Superior temporal gyrus (tissue), 1 donor: ENCODE measurements around the gene MAP3K19.
"Not testable (repeated sequence)": the region's sequence is repeated elsewhere in the genome, so short reads cannot be mapped to it uniquely, and the experiment has no call there.

Experiments
- DNase-seq: peaks from one replicate; pipeline ENCODE4 v3.0.0-alpha.2; 2016; ENCODE audit errors: extremely low spot score

MAP3K19 gene

GRCh38 chr2:135047300-135047699 is at the start of gene MAP3K19:
Gene MAP3K19, minus strand, starts transcription at chr2:135047447. Its CDS starts 22,800 bp downstream, at chr2:135024647.
- DNase-seq: peak; percentile 20

- no peak for DNase-seq
Measured at GRCh38 chr2:135096665-135097446, 49.6 kb upstream of the MAP3K19 start.

- DNase-seq: no peak
Measured at GRCh38 chr2:135095591-135095990, 48.3 kb upstream of the MAP3K19 start.

- DNase-seq: no peak
Measured at GRCh38 chr2:135094508-135094907, 47.3 kb upstream of the MAP3K19 start.

- no peak for DNase-seq
Measured at GRCh38 chr2:135093670-135094330, 46.6 kb upstream of the MAP3K19 start.

- DNase-seq: no peak
Measured at GRCh38 chr2:135093193-135093592, 45.9 kb upstream of the MAP3K19 start.

DNA sequence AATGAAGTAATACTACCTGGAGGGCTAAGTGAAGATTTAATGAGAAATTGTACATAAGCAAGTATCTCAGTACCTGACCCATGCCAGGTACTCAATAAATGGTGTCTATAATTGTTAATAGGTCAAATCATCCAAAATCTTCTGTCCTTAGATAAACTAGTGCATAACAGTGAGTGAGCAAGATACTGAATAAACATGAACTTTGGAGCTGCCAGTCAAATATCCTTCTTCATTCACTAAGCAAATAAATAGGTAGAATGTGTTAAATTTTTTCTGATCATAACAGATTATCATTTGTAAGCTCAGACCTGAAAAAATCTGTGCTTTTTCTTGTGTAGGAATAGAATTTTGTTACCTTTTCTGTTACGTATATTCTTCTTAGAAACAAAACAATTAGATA is 44.4 kb upstream of the MAP3K19 start:
- DNase-seq: no peak

DNA sequence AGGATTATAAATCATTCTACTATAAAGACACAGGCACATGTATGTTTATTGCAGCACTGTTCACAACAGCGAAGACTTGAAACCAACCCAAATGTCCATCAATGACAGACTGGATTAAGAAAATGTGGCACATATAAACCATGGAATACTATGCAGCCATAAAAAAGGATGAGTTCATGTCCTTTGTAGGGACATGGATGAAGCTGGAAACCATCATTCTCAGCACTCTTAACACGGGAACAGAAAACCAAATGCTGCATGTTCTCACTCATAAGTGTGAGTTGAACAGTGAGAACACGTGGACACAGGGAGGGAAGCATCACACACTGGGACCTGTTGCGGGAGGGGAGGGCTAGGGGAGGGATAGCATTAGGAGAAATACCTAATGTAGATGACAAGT is 42.4 kb upstream of the MAP3K19 start:
- DNase-seq: not testable (repeated sequence)

DNA sequence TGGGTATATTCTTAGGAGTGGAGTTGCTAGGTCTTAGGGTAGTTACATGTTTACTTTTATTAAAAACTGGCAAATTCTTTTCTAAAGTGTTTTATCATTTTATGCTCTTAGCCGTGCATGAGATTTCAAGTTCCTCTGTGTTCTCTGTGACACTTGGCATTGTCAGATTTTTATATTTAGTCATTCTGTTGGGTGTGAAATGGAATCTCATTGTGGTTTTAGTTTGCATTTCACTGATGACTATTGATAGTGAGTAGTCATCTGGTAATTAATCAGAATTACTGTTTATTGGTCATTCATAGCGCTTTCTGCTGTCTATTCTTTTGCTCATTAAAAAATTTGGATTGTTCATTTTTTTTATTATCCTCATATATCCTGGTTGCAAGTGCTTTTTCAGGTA is 39.0 kb upstream of the MAP3K19 start:
- DNase-seq: no peak

DNA sequence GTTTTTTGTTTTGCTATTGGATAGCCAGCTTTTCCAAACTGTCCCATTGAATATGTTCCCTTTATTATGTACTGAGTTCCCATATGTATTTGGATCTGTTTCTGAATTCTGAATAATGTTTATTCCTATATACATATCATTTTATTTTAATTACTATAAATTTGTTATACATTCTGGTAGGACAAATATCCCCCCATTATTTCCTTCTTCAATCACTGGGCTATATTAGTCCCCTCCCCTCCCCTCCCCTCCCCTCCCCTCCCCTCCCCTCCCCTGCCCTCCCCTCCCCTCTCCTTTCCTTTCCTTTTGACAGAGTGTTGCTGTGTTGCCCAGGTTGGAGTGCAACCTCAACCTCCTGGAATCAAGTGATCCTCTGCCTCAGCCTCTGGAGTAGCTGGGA is 31.2 kb upstream of the MAP3K19 start:
- no peak for DNase-seq

- DNase-seq: no peak
Measured at GRCh38 chr2:135076556-135076955, 29.3 kb upstream of the MAP3K19 start.

DNA sequence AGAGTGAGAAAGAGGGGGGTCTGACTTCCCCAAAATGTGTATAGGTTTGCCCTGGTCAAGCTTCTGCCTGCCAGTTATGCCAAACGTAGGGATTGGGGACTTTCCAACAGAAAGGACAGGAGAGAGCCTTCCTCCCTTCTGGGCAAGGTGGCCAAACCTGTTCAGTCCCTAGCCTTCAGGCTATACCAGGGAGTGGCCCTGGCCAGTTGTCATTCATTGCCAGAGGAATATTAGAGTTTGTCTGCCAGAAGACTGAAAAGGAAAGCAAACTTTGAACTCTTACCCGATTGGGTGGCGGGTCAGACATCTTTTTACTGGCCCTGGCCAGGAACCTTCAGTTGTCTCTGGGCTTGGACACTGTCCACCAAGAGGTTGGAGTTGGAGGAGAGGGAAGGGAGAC is 27.0 kb upstream of the MAP3K19 start:
- DNase-seq: no peak

DNA sequence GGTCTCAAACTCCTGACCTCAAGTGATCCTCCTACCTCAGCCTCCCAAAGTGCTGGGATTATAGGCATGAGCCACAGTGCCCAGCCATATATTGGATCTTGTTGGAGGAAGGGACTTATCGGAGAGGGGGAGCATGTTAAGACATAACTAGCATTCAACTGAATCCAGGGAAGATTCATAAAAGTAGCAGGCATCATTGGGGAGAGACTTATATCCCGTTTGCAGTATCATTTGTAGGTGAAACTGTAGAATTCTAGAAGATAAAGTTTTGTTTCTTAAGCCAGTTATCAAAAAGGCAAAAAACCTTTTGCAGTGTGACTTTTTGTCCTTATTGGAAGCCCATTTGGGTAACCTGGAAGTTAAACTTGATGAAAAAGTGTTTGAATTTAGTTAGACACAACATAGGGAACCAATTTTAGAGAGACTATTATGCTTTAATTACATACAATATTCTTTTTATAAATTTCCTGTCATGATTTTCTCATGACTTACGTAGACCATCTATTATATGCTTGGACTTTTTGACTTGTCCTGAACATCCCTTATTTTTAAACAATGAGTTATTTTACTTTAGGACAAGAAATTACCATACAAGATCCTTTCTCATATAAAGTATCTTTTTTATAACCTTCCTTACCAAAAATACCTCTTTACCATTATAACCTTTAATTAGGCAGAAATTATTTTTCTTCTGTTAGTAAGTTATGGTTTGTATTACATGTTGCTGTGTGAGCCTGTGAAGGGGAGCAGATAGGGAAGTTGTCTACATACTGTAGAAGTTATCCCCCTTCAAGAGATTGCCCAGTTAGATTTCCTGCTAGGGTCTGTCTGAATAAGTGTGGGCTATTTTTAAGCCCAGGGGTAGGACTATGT is 25.1 kb upstream of the MAP3K19 start:
- no peak for DNase-seq

DNA sequence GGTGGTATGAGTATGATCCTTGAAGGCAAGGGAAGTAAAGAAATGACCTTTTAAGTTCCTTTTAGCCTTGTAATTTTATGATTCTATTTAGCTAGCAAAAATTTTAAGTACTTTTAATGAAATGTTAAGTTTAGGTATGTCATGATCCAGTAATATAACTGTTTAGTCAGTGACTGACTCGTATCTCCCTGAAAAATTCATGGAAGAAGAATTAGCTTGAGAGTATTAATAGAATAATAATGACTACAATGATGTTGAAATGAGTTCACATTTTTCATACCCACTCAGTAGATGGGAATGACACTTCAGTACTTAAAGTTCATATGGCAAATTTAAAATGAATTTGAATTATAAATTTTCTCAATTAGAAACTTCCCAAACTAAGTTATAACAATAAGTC is 19.5 kb upstream of the MAP3K19 start:
- DNase-seq: no peak

- DNase-seq: no peak
Measured at GRCh38 chr2:135064149-135064548, 16.9 kb upstream of the MAP3K19 start.

DNA sequence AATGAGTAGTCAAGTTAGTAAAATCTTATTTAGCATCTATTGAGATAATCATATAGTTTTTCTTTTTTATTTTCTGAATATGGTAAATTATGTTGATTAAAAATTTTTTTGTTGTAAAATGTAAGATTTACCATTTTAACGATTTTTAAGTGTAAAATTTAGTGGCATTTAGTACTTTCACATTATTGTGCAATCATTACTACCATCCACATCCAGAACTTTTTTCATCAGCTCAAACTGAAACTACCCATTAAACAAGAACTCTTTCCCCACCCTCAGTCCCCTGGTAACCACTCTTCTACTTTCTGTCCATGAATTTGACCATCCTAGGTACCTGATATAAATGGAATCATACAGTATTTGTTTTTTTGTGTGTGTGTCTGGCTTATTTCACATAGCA is 16.0 kb upstream of the MAP3K19 start:
- DNase-seq: no peak

GRCh38 chr2:135059577-135059976 is 12.3 kb upstream of the MAP3K19 start:
- no peak for DNase-seq

GRCh38 chr2:135056790-135057189 is 9.5 kb upstream of the MAP3K19 start:
- DNase-seq: no peak

DNA sequence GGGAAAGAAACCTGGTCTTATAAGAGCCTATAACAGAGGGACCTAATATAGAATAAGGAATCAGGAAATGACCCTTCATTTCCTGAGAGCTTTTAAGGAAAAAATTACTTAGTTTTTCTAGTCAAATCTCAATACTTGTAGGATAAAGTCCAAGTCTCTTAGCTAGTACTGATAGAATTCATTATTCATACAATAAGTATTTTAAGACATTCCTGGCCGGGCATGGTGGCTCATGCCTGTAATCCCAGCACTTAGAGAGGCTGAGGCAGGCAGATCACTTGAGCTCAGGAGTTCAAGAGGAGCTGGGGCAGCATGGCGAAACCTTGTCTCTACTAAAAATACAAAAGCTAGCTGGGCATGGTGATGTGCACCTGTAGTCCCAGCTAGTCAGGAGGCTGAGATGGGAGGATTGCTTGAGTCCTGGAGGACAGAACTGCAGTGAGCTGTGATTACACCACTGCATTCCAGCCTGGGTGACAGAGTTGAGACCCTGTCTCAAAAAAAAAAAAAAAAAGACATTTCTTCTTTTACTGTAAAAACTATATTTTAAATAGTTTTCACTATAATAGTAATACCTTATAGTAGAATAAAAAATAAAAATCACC is 8.0 kb upstream of the MAP3K19 start:
- DNase-seq: no peak

- no peak for DNase-seq
Measured at GRCh38 chr2:135052997-135053474, 5.8 kb upstream of the MAP3K19 start.

- DNase-seq: peak; percentile 84
Measured at GRCh38 chr2:135052042-135052876, 5.0 kb upstream of the MAP3K19 start, which contains the start of gene RAB3GAP1. Gene RAB3GAP1, plus strand, starts transcription at chr2:135052292. Its CDS starts 16 bp downstream, at chr2:135052308.
